Measurements from ENCODE around the gene TPRG1L.
A peak's percentile ranks its signal among the peaks of the same experiment; 100 is the strongest.

The TPRG1L gene

GRCh38 chr1:3638676-3639075 lies 13.9 kb downstream of the TPRG1L start:
- TF ChIP-seq, protein P1, sequence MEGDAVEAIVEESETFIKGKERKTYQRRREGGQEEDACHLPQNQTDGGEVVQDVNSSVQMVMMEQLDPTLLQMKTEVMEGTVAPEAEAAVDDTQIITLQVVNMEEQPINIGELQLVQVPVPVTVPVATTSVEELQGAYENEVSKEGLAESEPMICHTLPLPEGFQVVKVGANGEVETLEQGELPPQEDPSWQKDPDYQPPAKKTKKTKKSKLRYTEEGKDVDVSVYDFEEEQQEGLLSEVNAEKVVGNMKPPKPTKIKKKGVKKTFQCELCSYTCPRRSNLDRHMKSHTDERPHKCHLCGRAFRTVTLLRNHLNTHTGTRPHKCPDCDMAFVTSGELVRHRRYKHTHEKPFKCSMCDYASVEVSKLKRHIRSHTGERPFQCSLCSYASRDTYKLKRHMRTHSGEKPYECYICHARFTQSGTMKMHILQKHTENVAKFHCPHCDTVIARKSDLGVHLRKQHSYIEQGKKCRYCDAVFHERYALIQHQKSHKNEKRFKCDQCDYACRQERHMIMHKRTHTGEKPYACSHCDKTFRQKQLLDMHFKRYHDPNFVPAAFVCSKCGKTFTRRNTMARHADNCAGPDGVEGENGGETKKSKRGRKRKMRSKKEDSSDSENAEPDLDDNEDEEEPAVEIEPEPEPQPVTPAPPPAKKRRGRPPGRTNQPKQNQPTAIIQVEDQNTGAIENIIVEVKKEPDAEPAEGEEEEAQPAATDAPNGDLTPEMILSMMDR (IDR thresholded peaks at IDR 0.05; ENCODE audit: extremely low read depth, missing control alignments): no peak
- peak; percentile 73 for DNase-seq (ENCODE audit: low spot score)

DNA sequence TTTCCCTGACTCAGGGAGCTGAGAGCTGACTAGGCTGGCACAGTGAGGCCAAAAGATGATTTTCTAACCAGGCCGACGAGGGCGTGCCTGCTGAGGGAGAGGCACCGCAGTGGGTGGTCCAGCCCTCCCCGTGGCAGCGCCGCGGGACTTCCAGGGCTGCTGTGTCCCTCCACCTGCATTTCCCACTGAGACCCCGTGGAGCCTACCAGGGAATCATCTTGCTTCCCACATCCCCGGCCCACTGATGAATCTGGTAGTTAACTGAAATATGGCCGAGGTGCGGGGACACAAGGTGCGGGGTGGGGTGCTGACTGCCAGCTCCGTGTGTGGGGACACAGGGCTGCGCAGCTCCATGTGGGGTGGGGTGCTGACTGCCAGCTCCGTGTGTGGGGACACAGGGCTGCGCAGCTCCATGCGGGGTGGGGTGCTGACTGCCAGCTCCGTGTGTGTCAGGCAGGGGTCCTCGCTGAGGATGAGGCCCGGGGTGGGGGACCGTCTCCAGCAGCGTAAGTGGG lies 14.6 kb downstream of the TPRG1L start:
- DNase-seq (ENCODE audit: low spot score): no peak
- TF ChIP-seq, protein P1 (IDR thresholded peaks at IDR 0.05; ENCODE audit: extremely low read depth, missing control alignments): no peak

DNA sequence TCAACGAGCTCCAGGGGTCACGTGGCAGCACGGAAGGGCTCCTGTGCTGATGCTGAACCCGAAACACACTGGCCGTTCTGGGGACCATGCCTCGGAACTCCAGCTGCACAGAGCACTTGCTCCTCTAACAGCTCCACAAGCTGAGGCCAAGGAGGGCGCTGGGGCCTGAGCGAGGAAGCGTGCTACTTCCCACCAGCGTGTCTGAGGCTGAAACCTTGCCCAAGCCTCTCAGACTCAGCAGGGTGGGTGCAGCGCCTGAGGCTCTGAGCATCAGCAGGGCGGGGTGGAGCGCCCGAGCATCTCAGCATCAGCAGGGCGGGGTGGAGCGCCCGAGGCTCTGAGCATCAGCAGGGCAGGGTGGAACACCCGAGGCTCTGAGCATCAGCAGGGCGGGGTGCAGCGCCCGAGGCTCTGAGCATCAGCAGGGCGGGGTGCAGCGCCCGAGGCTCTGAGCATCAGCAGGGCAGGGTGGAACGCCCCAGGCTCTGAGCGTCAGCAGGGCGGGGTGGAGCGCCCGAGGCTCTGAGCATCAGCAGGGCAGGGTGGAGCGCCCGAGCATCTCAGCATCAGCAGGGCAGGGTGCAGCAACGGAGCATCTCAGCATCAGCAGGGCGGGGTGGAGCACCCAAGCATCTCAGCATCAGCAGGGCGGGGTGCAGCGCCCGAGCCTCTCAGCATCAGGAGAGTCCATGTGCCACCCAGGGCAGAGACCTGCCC lies 15.5 kb downstream of the TPRG1L start:
- TF ChIP-seq, protein P1 (IDR thresholded peaks at IDR 0.05; ENCODE audit: extremely low read depth, missing control alignments): no peak
- DNase-seq (ENCODE audit: low spot score): no peak

GRCh38 chr1:3641046-3641760 lies 16.4 kb downstream of the TPRG1L start:
- TF ChIP-seq, protein P1 (IDR thresholded peaks at IDR 0.05; ENCODE audit: extremely low read depth, missing control alignments): no peak

GRCh38 chr1:3641816-3642215 lies 17.0 kb downstream of the TPRG1L start:
- DNase-seq (ENCODE audit: low spot score): no peak
- TF ChIP-seq, protein P1 (IDR thresholded peaks at IDR 0.05; ENCODE audit: extremely low read depth, missing control alignments): no peak

More at GRCh38 chr1:3641046-3641760, 16.4 kb downstream of the TPRG1L start:
- DNase-seq (ENCODE audit: low spot score): no peak

- DNase-seq (ENCODE audit: low spot score): no peak
- TF ChIP-seq, protein P1 (IDR thresholded peaks at IDR 0.05; ENCODE audit: extremely low read depth, missing control alignments): no peak
Observed at GRCh38 chr1:3642919-3643675, 18.3 kb downstream of the TPRG1L start.
